Measurements from ENCODE around the gene GALNT14.

- TF ChIP-seq PATZ1 (CRISPR knock-in tag; IDR thresholded peaks at IDR 0.05; ENCODE audit: borderline replicate concordance), result no peak
- no peak for TF ChIP-seq ZC3H10 (CRISPR knock-in tag; IDR thresholded peaks at IDR 0.05)
- TF ChIP-seq PPARA (CRISPR knock-in tag; IDR thresholded peaks at IDR 0.05; ENCODE audit: borderline replicate concordance), result no peak
- TF ChIP-seq ZNF70 (CRISPR knock-in tag; IDR thresholded peaks at IDR 0.05), result no peak
- no peak for TF ChIP-seq ISL1 (CRISPR knock-in tag; IDR thresholded peaks at IDR 0.05)
- no peak for TF ChIP-seq GLIS3 (CRISPR knock-in tag; IDR thresholded peaks at IDR 0.05)
Observed at GRCh38 chr2:31140151-31140550, 1.9 kb upstream of the GALNT14 start.
